Neuronal stem cell (in vitro differentiated cells): ENCODE data around the gene MRRF.

ENCODE experiments used
- DNase-seq: peaks from one replicate; pipeline ENCODE4 v3.0.0-alpha.2; 2013; ENCODE audit warnings: low spot score
- H2AFZ ChIP-seq: one replicate; pipeline ENCODE4 v1.6.1; 2013; ENCODE audit warnings: mild to moderate bottlenecking, low read length, inconsistent platforms
- H2AK5ac ChIP-seq: 2 replicates; pipeline ENCODE4 v1.6.1; 2013; ENCODE audit warnings: low read depth, mild to moderate bottlenecking, inconsistent platforms, low read length, moderate library complexity, mixed read lengths
- H2BK120ac ChIP-seq: 2 replicates; pipeline ENCODE4 v1.6.1; 2013; ENCODE audit warnings: low read depth, mild to moderate bottlenecking, inconsistent platforms, low read length, moderate library complexity, mixed read lengths
- H2BK12ac ChIP-seq: one replicate; pipeline ENCODE4 v1.6.1; 2013; ENCODE audit warnings: low read length, inconsistent platforms
- H2BK15ac ChIP-seq: 2 replicates; pipeline ENCODE4 v1.6.1; 2013; ENCODE audit warnings: mild to moderate bottlenecking, low read length, inconsistent platforms, mixed read lengths
- H2BK5ac ChIP-seq: one replicate; pipeline ENCODE4 v1.6.1; 2013; ENCODE audit warnings: inconsistent platforms, mild to moderate bottlenecking, low read length, moderate library complexity
- H3K14ac ChIP-seq: one replicate; pipeline ENCODE4 v1.6.1; 2013; ENCODE audit warnings: low read length, inconsistent platforms
- H3K18ac ChIP-seq: 2 replicates; pipeline ENCODE4 v1.6.1; 2013; ENCODE audit warnings: low read length, inconsistent platforms
- H3K23ac ChIP-seq: 2 replicates; pipeline ENCODE4 v1.6.1; 2013; ENCODE audit warnings: low read depth, mild to moderate bottlenecking, mixed read lengths, low read length, inconsistent platforms; ENCODE audit not compliant: poor library complexity
- H3K27ac ChIP-seq: replicated peaks from 3 replicates; pipeline ENCODE4 v1.5.1; 2013; ENCODE audit warnings: low read length, inconsistent platforms
- H3K27me3 ChIP-seq, 3 experiments: 2 replicates each; pipeline ENCODE4 v1.6.1; 2013; ENCODE audit warnings: low read length in 3 of 3, mild to moderate bottlenecking in 2 of 3, inconsistent platforms in 1 of 3, low read depth in 1 of 3, mixed read lengths in 1 of 3, moderate library complexity in 1 of 3; ENCODE audit not compliant: control insufficient read depth in 3 of 3, insufficient read depth in 3 of 3
- H3K36me3 ChIP-seq, 2 donors: replicated peaks in 1 of 2; 2 replicates each; pipeline ENCODE4 v1.6.1; 2013; ENCODE audit warnings: low read length in 2 of 2; ENCODE audit not compliant: control insufficient read depth in 2 of 2, insufficient read depth in 2 of 2
- H3K4ac ChIP-seq: 2 replicates; pipeline ENCODE4 v1.6.1; 2013; ENCODE audit warnings: inconsistent platforms, mild to moderate bottlenecking, low read length, moderate library complexity
- H3K4me1 ChIP-seq, 2 donors: 1 replicate in 1 of 2; 2 replicates in 1 of 2; pipeline ENCODE4 v1.6.1; 2013; ENCODE audit warnings: low read length in 2 of 2, low read depth in 1 of 2; ENCODE audit not compliant: control insufficient read depth in 2 of 2, insufficient read depth in 1 of 2
- H3K4me2 ChIP-seq: one replicate; pipeline ENCODE4 v1.6.1; 2013; ENCODE audit warnings: mild to moderate bottlenecking, low read length, inconsistent platforms; ENCODE audit not compliant: insufficient read depth, poor library complexity, severe bottlenecking
- H3K4me3 ChIP-seq, 2 donors: 2 replicates each; pipeline ENCODE4 v1.5.1; 2013; ENCODE audit warnings: low read length in 2 of 2, mild to moderate bottlenecking in 2 of 2, inconsistent platforms in 1 of 2, moderate library complexity in 1 of 2
- H3K79me1 ChIP-seq: one replicate; pipeline ENCODE4 v1.6.1; 2013; ENCODE audit warnings: low read depth, mild to moderate bottlenecking, inconsistent platforms, low read length, moderate library complexity
- H3K9ac ChIP-seq: one replicate; pipeline ENCODE4 v1.6.1; 2013; ENCODE audit warnings: mild to moderate bottlenecking, low read depth, low read length, inconsistent platforms; ENCODE audit not compliant: poor library complexity
- H3K9me3 ChIP-seq, 2 donors: replicated peaks in 1 of 2; 2 replicates each; pipeline versions ENCODE3 to v1.6.1; 2013; ENCODE audit warnings: low read length in 2 of 2, mild to moderate bottlenecking in 2 of 2, inconsistent platforms in 1 of 2, low read depth in 1 of 2, mixed read lengths in 1 of 2, moderate library complexity in 1 of 2; ENCODE audit not compliant: control insufficient read depth in 2 of 2, insufficient read depth in 1 of 2
- H4K8ac ChIP-seq: one replicate; pipeline ENCODE4 v1.6.1; 2013; ENCODE audit warnings: low read depth, mild to moderate bottlenecking, inconsistent platforms, low read length, moderate library complexity
- H4K91ac ChIP-seq: one replicate; pipeline ENCODE4 v1.6.1; 2013; ENCODE audit warnings: low read length, low read depth, mild to moderate bottlenecking, inconsistent platforms; ENCODE audit not compliant: poor library complexity
- WGBS, 2 donors: extraction: QIAGEN DNeasy Blood & Tissue Kit; methylation state at CpG; one replicate each; pipeline ENCODE4 v1.1.7; 2013; ENCODE audit warnings: missing lambda C conversion rate in 2 of 2, mixed read lengths in 1 of 2; ENCODE audit not compliant: insufficient read length in 2 of 2, insufficient replicate concordance in 1 of 2; ENCODE audit errors: extremely low coverage in 2 of 2; 5-methylcytosine and 5-hydroxymethylcytosine counted together

Gene MRRF

GRCh38 chr9:122248448-122248865 is 16.2 kb upstream of the MRRF start:
- peaks cover 12 to 96% of the 10 kb centered on the region in 2 donors for H3K36me3 ChIP-seq
- no peak overlapping the region for H2AK5ac ChIP-seq
- WGBS, 2 donors, result no CpG with 5 or more reads among the region's 5 CpGs

GRCh38 chr9:122251351-122251750 is 13.3 kb upstream of the MRRF start:
- Histone ChIP-seq H3K27ac (no peak overlapping the region), H3K23ac (no peak overlapping the region), H3K4me1 (no peaks in the 10 kb centered on the region), H2BK12ac (no peak overlapping the region), H4K8ac (no peak overlapping the region), H3K9me3 (no peaks in the 10 kb centered on the region), H3K36me3 (peaks cover 7 to 87% of the 10 kb centered on the region in 2 donors), H3K9ac (no peak overlapping the region), H3K79me1 (no peaks in the 10 kb centered on the region), H2BK15ac (no peak overlapping the region), H3K4me3 (no peak overlapping the region), H3K27me3 (no peaks in the 10 kb centered on the region), H2BK5ac (no peak overlapping the region), H4K91ac (no peak overlapping the region), H3K4me2 (no peak overlapping the region), H2AK5ac (no peak overlapping the region), H3K4ac (no peak overlapping the region), H2BK120ac (no peak overlapping the region), H2AFZ (no peak overlapping the region), H3K18ac (no peak overlapping the region), H3K14ac (no peak overlapping the region)
- no peak for DNase-seq
- no CpG with 5 or more reads among the region's 2 CpGs for WGBS, 2 donors

More at GRCh38 chr9:122248448-122248865, 16.2 kb upstream of the MRRF start:
- no peak for DNase-seq
- H2BK5ac ChIP-seq, result no peak overlapping the region
- H3K4me1 ChIP-seq, result no peaks in the 10 kb centered on the region
- no peak overlapping the region for H3K18ac ChIP-seq
- no peaks in the 10 kb centered on the region for H3K79me1 ChIP-seq
- H3K14ac ChIP-seq, result no peak overlapping the region
- H3K4me3 ChIP-seq, result no peak overlapping the region
- no peak overlapping the region for H2AFZ ChIP-seq
- H2BK15ac ChIP-seq, result no peak overlapping the region
- H3K27ac ChIP-seq, result no peak overlapping the region
- no peak overlapping the region for H4K8ac ChIP-seq
- H3K9me3 ChIP-seq, result no peaks in the 10 kb centered on the region
- H3K27me3 ChIP-seq, result no peaks in the 10 kb centered on the region
- no peak overlapping the region for H4K91ac ChIP-seq
- no peak overlapping the region for H3K4me2 ChIP-seq
- H3K23ac ChIP-seq, result no peak overlapping the region
- H2BK12ac ChIP-seq, result no peak overlapping the region
- no peak overlapping the region for H3K4ac ChIP-seq
- H3K9ac ChIP-seq, result no peak overlapping the region
- no peak overlapping the region for H2BK120ac ChIP-seq

GRCh38 chr9:122252796-122253195 is 11.9 kb upstream of the MRRF start:
- H4K91ac ChIP-seq, result no peak overlapping the region
- no peak overlapping the region for H2BK120ac ChIP-seq
- no peak overlapping the region for H2AFZ ChIP-seq
- H2BK15ac ChIP-seq, result no peak overlapping the region
- peaks cover 7 to 78% of the 10 kb centered on the region in 2 donors for H3K36me3 ChIP-seq
- H2BK12ac ChIP-seq, result no peak overlapping the region
- H3K9me3 ChIP-seq, result no peaks in the 10 kb centered on the region
- DNase-seq, result no peak
- no peak overlapping the region for H2AK5ac ChIP-seq
- WGBS, 2 donors, result no CpG with 5 or more reads among the region's 5 CpGs
- no peak overlapping the region for H3K4me3 ChIP-seq
- no peak overlapping the region for H3K23ac ChIP-seq
- H3K14ac ChIP-seq, result no peak overlapping the region
- H3K18ac ChIP-seq, result no peak overlapping the region
- H3K79me1 ChIP-seq, result no peaks in the 10 kb centered on the region
- H3K4ac ChIP-seq, result no peak overlapping the region
- no peak overlapping the region for H2BK5ac ChIP-seq
- no peak overlapping the region for H3K9ac ChIP-seq
- H3K27ac ChIP-seq, result no peak overlapping the region
- no peak overlapping the region for H4K8ac ChIP-seq
- no peaks in the 10 kb centered on the region for H3K27me3 ChIP-seq
- no peak overlapping the region for H3K4me2 ChIP-seq
- H3K4me1 ChIP-seq, result no peaks in the 10 kb centered on the region

- Histone ChIP-seq H3K9ac (no peak overlapping the region), H2BK12ac (no peak overlapping the region), H3K27ac (no peak overlapping the region), H3K18ac (no peak overlapping the region), H3K4me2 (no peak overlapping the region), H2BK15ac (no peak overlapping the region), H2AK5ac (no peak overlapping the region), H2BK5ac (no peak overlapping the region), H3K27me3 (no peaks in the 10 kb centered on the region), H3K9me3 (no peaks in the 10 kb centered on the region), H3K4me1 (no peaks in the 10 kb centered on the region), H4K91ac (no peak overlapping the region), H3K79me1 (no peaks in the 10 kb centered on the region), H3K4me3 (no peak overlapping the region), H4K8ac (no peak overlapping the region), H3K36me3 (peaks cover 2 to 73% of the 10 kb centered on the region in 2 donors), H3K23ac (no peak overlapping the region), H3K4ac (no peak overlapping the region), H3K14ac (no peak overlapping the region), H2BK120ac (no peak overlapping the region), H2AFZ (no peak overlapping the region)
- WGBS, 2 donors, result no CpG with 5 or more reads among the region's 3 CpGs
- DNase-seq, result no peak
Measured at GRCh38 chr9:122254761-122255160, 9.9 kb upstream of the MRRF start.
